Tracheal epithelial cell (primary cell): ENCODE results near the gene ZNF628. TPM values are rescaled to one million over a fixed set of nuclear protein-coding genes. Genes with fewer than 3 reads are reported as not detected.

ENCODE experiments used
- total RNA-seq: library from RNA; depleted of rRNA; stranded (reverse); fragments of >200 nt; gene quantifications from 2 replicates; pipeline ENCODE4 v1.2.1, GENCODE V29; 2014

Gene ZNF628
- 0.48 and 1.1 TPM in 2 replicates for total RNA-seq

DNA sequence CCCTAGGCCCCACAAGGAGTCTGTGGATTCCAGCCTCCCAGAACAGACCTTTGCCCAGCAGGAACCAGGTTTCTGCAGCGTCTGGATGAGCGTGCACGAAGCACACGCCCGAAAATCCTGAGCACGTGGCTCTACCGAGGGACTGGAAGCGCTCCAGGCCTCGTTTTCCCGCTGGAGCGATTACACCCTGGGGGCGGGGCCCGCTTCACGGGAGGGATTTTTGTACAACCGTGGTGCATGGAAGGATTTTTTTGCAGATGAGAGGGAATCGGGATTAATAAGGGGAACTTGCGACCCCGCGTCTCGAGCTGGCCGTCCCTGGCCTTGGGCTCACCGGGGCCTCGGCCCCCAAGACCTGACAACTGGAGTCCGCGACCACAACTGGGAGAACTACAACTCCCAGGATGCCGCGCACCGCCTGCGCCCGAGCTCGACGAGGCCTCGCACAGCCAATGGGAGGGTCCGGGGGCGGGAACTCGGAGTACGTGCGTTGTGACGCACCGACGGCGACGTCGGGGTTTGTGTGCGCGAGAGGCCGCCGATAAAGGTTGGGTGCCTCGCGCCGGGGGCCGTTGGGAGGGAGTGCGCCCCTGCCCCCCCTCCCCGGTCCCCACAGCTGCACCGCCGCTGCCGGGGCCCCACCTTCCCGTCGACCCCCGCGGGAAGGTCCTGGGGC lies at the start of gene ZNF628:
Gene ZNF628 (plus strand): TSS at position 518 of the 676 bp plus-strand sequence. CDS start 3,294 bp downstream, outside the sequence.

DNA sequence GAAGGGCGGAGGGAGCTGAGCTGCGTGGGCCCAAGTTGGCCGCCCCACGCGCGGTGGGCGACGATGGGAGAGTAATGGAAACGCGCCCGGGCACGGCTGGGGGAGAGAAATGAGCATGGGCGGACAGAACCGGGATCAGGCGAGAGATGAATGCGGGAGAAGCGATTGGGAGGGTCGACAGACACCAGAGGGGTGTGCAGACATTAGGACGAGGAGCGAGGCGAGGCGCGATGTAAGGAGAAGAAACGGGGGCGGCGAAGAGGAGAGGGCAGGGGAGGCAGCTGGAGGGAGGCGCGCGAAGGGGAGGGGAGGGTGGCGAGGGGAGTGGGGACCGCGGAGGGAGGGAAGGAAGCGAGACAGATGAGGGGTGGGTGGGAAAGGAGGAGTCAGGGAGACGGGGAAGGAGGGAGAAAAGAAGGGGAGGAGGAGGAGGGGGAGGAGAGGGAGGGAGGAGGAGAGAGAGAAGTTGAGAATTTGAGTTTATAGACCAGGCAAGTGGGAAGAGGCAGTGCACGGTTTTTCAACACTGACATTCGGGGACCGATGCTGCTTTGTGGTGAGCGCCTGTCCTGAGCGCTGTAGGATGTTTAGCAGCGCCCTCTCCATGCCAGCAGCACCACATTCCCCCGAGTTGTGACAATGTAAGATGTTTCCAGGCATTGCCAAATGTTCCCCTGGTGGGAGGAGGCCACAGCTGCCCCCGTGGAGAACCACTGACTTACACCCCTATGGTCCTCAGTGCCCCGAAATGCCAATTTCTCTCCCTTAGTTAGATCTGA lies 33.2 kb upstream of the ZNF628 start, which contains the start of gene SHISA7:
Gene SHISA7 (minus strand): TSS at position 256 of the 779 bp plus-strand sequence. CDS start 437 bp downstream, outside the sequence.

DNA sequence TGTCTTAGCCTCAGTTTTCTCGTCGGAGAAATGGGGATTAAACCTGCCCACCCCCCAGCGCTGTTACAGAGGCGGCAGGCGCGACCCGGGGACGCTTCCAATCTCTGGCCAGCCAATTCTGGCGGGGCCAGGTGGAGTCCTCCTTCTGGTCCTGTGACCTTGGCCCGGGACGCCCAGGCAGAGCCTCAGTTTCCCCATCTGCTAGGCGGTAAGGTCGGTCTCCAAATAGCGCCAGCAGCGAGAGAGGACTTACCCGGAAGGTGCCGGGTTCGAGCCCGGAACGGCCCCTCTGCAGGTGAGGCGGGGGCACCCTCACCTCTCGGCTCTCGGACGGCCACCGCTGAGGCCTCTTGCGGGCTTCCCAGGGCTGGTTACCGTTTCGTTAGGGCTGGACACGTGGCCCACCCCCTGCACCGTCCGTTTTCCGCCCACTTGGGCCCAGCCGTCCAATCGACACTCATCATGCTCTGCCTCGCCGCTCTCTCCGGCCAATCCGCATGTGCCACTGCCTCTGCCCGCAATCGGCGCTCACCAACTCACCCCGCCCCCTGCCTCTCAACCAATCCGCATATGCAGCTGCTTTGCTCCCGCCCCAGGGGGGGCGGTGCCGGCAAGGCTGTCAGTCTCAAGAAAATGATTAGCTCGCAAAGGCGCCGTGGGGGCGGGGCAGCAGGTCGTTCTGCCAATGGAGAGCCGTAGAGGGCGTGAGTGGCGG lies 15.0 kb upstream of the ZNF628 start, which contains the start of gene ISOC2:
Gene ISOC2 (minus strand): TSS at position 384 of the 715 bp plus-strand sequence. CDS start 5,156 bp downstream, outside the sequence.

GRCh38 chr19:55464662-55465054 lies 11.8 kb upstream of the ZNF628 start, which contains the start of gene C19orf85:
Gene C19orf85, minus strand, starts transcription at chr19:55464751. Its CDS starts 197 bp downstream, at chr19:55464554.

GRCh38 chr19:55484593-55485438 lies 8.4 kb downstream of the ZNF628 start, which contains the start of gene NAT14:
Gene NAT14, plus strand, starts transcription at chr19:55485188. Its CDS starts 521 bp downstream, at chr19:55485709.

GRCh38 chr19:55487924-55488687 lies 11.7 kb downstream of the ZNF628 start, which contains the start of gene SSC5D:
Gene SSC5D, plus strand, starts transcription at chr19:55488436. Its CDS starts 154 bp downstream, at chr19:55488590.

Other genes starting within 250 kb of the ZNF628 start
- gene TMEM86B, start 247.9 kb upstream of the ZNF628 start, total RNA-seq = 0.21 and 0.24 TPM in 2 replicates
- 17.9 and 22.7 TPM in 2 replicates for gene PPP6R1, start 217.6 kb upstream of the ZNF628 start, total RNA-seq
- 37.1 and 43.1 TPM in 2 replicates for gene HSPBP1, start 196.5 kb upstream of the ZNF628 start, total RNA-seq
- gene BRSK1, start 192.6 kb upstream of the ZNF628 start, total RNA-seq = 0.21 and 0.48 TPM in 2 replicates
- not detected in 2 replicates for gene TMEM150B, start 151.3 kb upstream of the ZNF628 start, total RNA-seq
- gene KMT5C, start 136.7 kb upstream of the ZNF628 start, total RNA-seq = 6.4 and 10.6 TPM in 2 replicates
- 0.64 TPM in 1 of 2 replicates, not detected in the other for gene COX6B2, start 121.9 kb upstream of the ZNF628 start, total RNA-seq
- not detected in 2 replicates for gene GARIN5B, start 113.4 kb upstream of the ZNF628 start, total RNA-seq
- gene IL11, start 106.2 kb upstream of the ZNF628 start, total RNA-seq = 1.7 and 15.9 TPM in 2 replicates
- gene TMEM190, start 99.8 kb upstream of the ZNF628 start, total RNA-seq = 0.96 TPM in 1 of 2 replicates, not detected in the other
- gene TMEM238, start 92.3 kb upstream of the ZNF628 start, total RNA-seq = 9.6 and 24.3 TPM in 2 replicates
- 142 and 275 TPM in 2 replicates for gene RPL28, start 90.7 kb upstream of the ZNF628 start, total RNA-seq
- 18.5 and 42.2 TPM in 2 replicates for gene UBE2S, start 68.8 kb upstream of the ZNF628 start, total RNA-seq
- gene SHISA7, start 33.3 kb upstream of the ZNF628 start, total RNA-seq = not detected in 2 replicates
- 49.2 and 88.9 TPM in 2 replicates for gene ISOC2, start 15.0 kb upstream of the ZNF628 start, total RNA-seq
- not detected in 2 replicates for gene C19orf85, start 11.9 kb upstream of the ZNF628 start, total RNA-seq
- 7.9 and 11.1 TPM in 2 replicates for gene NAT14, start 8.6 kb downstream of the ZNF628 start, total RNA-seq
- 0.24 TPM in 1 of 2 replicates, not detected in the other for gene SSC5D, start 11.8 kb downstream of the ZNF628 start, total RNA-seq
- 0.72 TPM in 1 of 2 replicates, not detected in the other for gene SBK2, start 60.5 kb downstream of the ZNF628 start, total RNA-seq
- gene SBK3, start 68.9 kb downstream of the ZNF628 start, total RNA-seq = not detected in 2 replicates
- gene ZNF579, start 104.2 kb downstream of the ZNF628 start, total RNA-seq = 3.8 and 5.5 TPM in 2 replicates
- 2.7 and 9.0 TPM in 2 replicates for gene FIZ1, start 122.9 kb downstream of the ZNF628 start, total RNA-seq
- gene ZNF524, start 123.7 kb downstream of the ZNF628 start, total RNA-seq = 13.0 and 33.0 TPM in 2 replicates
- gene ZNF865, start 129.0 kb downstream of the ZNF628 start, total RNA-seq = 1.4 and 2.1 TPM in 2 replicates
- gene ZNF784, start 147.9 kb downstream of the ZNF628 start, total RNA-seq = 2.3 and 3.4 TPM in 2 replicates
- gene ZNF580, start 164.4 kb downstream of the ZNF628 start, total RNA-seq = 0.43 and 3.1 TPM in 2 replicates
- 27.5 and 40.1 TPM in 2 replicates for gene ZNF581, start 167.0 kb downstream of the ZNF628 start, total RNA-seq
- 3.4 and 4.1 TPM in 2 replicates for gene CCDC106, start 171.6 kb downstream of the ZNF628 start, total RNA-seq
- 89.2 and 92.1 TPM in 2 replicates for gene U2AF2, start 178.4 kb downstream of the ZNF628 start, total RNA-seq
- 44.3 and 50.5 TPM in 2 replicates for gene EPN1, start 198.6 kb downstream of the ZNF628 start, total RNA-seq